Right ventricle myocardium superior (tissue), 1 donor: ENCODE measurements around the gene TVP23B. TPM values are rescaled to one million over a fixed set of nuclear protein-coding genes. Genes with fewer than 3 reads are reported as not detected.
"Not testable (repeated sequence)": the region's sequence is repeated elsewhere in the genome, so short reads cannot be mapped to it uniquely, and the experiment has no call there.

Experiments
- ATAC-seq: fragments of 200-7000 bp; cut with Tn5 transposase; one replicate; pipeline ENCODE4 v1.9.1; 2020; ENCODE audit warnings: mild to moderate bottlenecking; ENCODE audit not compliant: poor library complexity
- DNase-seq: peaks from one replicate; pipeline ENCODE4 v3.0.0-alpha.2; 2020
- intact Hi-C: fragments of 100-400 bp; cut with DNase I; formaldehyde crosslinking; loops from one replicate; pipeline ENCODE4 v1.11.2; 2022
- long read RNA-seq: library from polyadenylated mRNA; unstranded; transcript quantifications from one replicate; pipeline ENCODE4 v2.0.0, GENCODE V29; 2021
- total RNA-seq: library from RNA; stranded (reverse); fragmentation: NEBNext Ultra II Directional; extraction: Animal tissue kit (Norgen Biotek cat#: 25700); gene quantifications from one replicate; pipeline ENCODE4 v1.2.1, GENCODE V29; 2021
- donor health status: DM: no; HTN: yes; CAD: no; lungs with severe emphysema.

Gene TVP23B
- total RNA-seq = 23.6 TPM
- long read RNA-seq, transcript TVP23B-201 (7 exons, 2,064 nt) = major isoform, 44 of 50 reads
- long read RNA-seq, partial matches to known transcripts = 5 of 50 reads
- long read RNA-seq, other reads (novel, unspliced or antisense) = 0 of 50 reads

DNA sequence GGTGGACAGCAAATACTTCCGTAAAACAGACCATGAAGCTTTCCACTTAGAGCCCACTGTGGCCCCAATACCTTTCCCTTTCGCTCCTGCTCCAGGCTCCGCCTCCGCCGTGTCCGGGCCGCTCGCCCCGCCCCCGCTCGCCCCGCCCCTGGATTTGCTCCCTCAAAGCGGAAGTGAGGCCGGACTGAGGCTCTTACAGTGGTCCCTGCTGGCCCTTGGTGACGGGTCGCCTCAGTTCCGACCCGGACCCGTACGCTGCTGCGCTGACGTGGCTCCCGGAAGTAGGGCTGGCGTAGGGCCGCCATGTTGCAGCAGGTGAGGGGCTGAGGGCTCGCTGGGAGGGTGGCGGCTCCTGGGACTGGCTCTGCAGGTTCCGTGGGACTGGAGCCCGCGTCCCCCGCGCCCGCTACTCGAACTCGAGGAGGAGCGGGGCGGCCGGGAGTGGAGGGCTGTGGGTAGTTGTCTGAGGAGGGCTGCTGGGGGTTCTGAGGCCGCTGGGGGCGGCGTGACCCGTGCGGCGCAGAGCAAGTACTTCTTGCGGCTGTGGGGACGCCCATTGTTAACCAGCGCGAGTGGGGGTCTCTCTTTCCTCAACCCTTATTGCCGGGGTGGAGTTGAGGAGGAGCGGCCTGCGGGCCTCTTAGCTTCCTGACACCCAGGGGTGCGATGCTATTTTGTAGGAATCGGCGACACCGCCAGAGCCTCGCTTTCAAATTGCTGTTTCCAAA is at the start of gene TVP23B:
TSS of gene TVP23B (plus strand) at position 193 of the 728 bp plus-strand sequence. CDS start at position 304, 111 bp downstream.
- intact Hi-C loops = not testable (repeated sequence)
- ATAC-seq (peak; percentile 100), DNase-seq (peak; percentile 98)

DNA sequence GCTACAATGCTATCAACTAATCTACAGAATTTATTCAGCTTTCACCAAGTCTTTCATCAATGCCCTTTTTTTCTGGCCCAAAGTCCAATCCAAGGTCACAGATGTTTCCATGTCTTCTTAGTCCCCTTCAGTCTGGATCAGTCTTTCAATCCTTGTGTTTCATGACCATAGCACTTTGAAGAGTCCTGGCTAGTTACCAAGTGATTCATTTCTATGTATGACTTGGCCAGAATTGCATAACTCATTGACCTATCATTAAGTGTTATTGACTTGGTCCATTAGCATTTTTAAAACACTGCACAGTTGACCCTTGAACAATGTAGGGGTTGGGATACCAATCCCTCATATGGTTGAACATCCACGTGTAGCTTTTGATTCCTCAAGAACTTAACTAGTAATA is 48.5 kb upstream of the TVP23B start:
- intact Hi-C loops, DNase-seq, ATAC-seq: not testable (repeated sequence)

DNA sequence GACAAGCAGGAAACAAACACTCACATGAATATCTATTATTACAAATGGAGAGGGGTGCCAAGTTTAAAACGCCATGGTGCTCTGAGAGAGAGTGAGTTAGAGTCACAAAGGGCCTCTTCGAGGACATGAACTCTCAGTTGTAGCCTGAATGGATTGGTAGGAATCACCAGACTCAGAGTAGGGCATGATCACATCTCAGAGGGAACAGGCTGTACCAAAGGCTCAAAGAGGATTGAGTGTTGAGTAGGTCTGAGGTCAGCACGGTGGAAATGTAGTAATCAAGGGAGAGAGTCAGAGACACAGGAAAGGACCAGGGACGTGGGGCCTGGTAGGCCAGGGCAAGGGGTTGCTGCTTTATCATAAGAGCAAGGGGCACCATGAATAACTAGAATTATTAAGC is 47.6 kb upstream of the TVP23B start:
- intact Hi-C loops, DNase-seq: not testable (repeated sequence)
- peak; percentile 85 for ATAC-seq

DNA sequence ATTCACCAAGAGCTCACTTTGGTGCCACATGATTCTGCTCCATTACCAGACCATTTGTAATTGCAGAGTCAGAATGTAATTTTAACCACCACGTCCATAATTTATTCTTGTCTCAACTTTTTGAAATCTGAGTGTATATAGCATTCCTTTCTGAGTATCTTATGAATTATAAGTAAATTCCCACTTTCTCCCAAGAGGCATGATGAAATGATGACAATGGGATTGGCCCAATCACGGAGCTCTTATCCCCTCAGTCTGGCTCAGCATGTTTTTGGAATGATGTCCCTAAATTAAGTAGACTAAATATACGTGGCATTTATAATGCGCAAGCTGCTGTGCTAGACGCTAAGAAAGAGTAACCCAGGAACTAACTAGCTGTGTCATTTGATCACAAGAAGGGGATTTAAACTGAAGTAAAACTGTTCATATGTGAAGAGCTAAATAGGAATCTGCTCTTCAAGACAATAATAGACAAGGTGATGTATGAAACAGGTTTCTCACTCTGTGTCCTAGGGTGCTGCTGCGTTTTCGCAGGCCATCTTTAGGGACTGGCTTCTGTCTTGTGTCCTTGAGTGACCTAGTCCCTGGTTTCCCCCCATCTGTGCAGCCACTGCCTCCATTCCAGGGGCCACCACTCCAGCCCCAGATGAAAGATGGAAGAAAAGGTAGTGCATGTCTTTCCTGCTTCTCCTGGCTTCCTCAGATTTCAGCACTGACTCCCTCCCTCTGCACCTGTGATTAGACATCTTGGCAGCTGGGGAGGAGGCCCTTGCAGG is 41.2 kb upstream of the TVP23B start:
- ATAC-seq = not testable (repeated sequence)

DNA sequence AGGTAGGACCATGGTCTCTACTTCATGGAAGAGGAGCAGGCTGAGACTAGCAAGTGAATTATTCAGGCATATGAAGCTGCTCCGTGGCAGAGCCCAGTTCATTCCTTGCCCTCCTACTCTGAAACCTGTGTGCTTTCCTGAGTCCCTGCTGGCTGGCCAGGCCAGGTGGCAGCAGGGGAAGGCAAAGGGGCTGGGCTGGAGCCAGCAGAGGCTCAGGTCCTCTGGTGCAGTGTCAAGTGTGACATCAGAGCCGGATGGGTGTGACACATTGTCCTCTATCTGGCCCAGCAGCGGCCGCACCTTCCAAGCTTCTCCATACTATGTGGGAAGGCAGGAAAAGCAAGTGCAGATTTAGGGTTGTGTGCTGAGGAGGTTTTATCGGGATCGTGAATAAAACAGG is 39.8 kb upstream of the TVP23B start:
- ATAC-seq = peak; percentile 43
- DNase-seq, intact Hi-C loops: not testable (repeated sequence)

More for the DNA sequence above, 41.2 kb upstream of the TVP23B start:
- intact Hi-C loops, DNase-seq: not testable (repeated sequence)

DNA sequence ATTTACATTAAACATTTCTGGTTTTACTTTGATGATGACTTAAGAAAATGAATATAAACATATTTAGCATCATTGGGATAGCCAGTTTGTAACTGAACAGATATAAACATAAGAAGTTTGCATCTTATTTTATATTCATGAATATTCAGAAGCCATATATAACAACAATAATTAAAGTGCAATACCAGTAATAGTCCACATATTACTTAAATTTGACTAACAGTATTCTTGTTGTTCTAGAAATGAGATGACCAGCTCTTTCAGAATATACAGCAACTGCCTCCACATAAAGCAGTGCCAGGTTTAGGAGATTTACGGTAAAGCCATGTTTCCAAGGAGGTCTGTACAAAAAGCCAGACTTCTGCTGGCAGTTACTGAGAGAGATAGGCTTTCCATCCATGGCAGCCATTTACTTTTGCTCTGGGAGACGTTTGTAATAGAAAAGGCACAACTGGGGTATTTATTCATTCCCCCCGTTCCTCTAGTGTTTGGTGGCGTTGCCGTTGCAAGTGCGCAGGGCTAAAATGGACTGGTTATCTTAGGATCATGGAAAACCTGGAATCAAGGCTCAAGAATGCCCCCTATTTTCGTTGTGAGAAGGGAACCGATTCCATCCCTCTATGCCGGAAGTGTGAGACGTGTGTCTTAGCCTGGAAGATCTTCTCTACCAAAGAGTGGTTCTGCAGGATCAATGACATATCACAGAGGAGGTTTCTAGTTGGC is 37.1 kb upstream of the TVP23B start, which contains the start of gene FBXW10:
TSS of gene FBXW10 (plus strand) at position 356 of the 723 bp plus-strand sequence. CDS start at position 547, 191 bp downstream.
- peak; percentile 73 for ATAC-seq
- DNase-seq = not testable (repeated sequence)

DNA sequence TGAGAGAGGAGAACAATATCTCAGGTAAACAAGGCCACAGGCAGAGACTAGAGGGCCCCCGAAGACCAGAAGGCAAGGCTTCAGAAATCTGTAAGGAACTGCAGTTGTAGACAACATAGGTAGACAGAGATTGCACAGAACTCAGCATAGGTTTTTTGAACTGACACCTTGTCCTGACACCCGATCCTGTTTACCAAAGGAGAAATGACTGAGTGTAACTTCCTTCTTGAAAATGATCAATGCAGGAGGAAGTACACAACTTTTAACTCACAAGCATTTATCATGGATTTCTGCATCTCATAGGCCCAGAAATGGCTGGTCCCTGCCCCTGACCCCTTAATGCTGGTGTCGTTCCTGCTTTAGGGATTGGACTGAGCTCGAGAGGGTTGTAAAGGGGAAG is 36.3 kb upstream of the TVP23B start:
- intact Hi-C loops, ATAC-seq, DNase-seq: not testable (repeated sequence)

More for the DNA sequence above, 37.1 kb upstream of the TVP23B start, which contains the start of gene FBXW10:
- intact Hi-C loops = not testable (repeated sequence)

DNA sequence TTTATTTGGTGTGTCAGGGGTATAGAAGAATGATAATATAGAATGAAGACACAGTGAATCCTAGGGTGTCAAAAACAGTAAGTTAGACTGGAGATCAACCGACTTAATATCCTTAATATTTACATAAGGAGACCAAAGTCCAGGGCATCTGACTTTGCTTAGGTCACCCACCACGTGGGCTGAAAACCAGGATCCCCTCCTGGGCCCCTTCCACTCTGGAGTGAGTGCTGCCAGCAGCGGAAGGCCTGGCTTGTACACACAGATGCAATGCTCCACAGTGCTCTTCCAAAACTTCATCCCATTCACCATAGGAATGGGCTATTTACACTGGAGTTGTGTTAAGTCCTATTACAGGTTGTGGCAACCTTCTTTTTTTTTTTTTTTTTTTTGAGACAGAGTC is 34.4 kb upstream of the TVP23B start:
- ATAC-seq, intact Hi-C loops, DNase-seq: not testable (repeated sequence)

DNA sequence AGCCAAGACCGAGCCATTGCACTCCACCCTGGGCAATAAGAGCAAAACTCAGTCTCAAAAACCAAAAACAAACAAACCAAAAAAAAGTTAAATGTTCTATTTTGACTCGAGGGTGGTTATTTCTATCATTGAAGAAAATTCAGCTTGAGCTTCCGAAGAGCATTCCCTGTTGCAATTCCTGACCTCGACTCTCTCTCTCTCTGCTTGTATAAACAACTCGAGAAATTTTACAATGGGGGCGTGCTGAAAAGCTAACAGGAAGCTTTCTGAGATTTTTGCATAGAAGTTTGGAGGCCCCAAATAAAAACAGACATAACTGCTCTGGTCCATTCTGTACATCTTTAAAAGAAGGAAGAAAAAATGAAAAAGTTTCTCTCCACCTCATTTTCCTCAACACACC is 33.5 kb upstream of the TVP23B start:
- ATAC-seq, DNase-seq, intact Hi-C loops: not testable (repeated sequence)

DNA sequence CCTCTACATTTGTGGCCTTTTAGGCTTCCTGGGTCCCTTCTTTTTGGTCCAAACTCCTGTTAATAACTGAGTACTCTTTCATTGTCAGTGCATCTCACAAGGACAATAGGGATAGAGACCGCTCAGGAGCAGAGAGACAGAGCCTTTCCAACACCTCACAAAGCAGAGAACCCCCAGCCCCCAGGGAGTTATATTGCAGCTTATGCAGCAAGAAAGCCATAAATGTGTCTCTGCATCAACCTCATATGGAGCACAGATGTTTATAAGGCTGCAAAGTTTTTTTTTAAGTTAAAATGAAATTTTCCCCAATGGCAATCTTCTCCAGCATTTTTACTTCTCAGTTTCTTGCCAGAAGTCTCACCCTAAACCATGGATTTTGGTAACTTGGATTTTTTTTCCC is 30.7 kb upstream of the TVP23B start:
- DNase-seq, ATAC-seq, intact Hi-C loops: not testable (repeated sequence)

DNA sequence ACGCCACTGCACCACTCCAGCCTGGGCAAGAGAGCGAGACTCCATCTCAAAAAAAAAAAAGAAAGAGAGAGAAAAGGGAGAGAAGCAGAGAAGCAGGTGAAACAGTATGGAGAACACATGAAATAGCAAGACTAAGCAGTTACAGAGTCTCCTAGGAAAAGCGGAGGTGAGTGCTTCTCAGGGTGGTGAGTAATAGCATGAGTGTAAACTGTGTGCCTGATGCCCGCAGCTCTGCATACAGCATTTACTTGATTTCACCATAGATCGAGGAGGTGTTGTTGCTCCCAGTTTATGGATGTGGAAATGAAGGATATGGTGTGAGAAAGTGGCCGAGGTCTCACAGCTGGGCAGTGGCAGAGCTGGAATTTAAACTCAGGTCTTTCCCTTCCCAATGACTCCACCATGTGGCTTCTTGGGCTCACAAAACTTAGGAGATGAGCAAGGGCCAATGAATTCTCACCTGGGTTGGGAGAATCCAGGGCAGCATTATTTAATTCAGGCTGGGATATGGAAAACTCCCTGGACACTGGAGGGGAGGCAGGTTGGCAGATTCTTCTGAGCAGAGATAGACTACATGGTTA is 27.1 kb upstream of the TVP23B start:
- ATAC-seq, intact Hi-C loops: not testable (repeated sequence)

DNA sequence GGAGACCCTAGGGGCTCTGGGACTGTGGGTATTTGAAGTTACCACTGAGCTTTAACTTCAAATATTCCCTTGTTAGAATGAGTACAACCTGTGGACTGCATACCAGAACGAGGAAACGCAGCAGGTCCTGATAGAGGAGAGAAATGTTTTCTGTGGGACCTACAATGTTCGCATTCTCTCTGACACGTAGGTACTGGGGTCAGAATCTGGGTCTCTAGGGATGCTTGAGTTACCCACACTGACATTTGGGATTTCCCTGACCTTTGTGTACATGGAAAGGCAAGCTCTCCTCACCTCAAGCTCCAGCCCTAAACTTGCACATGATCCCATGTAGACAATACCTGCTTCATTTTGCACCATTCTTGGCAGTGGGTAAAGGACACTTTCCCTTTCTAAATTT is 25.0 kb upstream of the TVP23B start:
- DNase-seq, ATAC-seq, intact Hi-C loops: not testable (repeated sequence)

More for the DNA sequence above, 27.1 kb upstream of the TVP23B start:
- DNase-seq = not testable (repeated sequence)

DNA sequence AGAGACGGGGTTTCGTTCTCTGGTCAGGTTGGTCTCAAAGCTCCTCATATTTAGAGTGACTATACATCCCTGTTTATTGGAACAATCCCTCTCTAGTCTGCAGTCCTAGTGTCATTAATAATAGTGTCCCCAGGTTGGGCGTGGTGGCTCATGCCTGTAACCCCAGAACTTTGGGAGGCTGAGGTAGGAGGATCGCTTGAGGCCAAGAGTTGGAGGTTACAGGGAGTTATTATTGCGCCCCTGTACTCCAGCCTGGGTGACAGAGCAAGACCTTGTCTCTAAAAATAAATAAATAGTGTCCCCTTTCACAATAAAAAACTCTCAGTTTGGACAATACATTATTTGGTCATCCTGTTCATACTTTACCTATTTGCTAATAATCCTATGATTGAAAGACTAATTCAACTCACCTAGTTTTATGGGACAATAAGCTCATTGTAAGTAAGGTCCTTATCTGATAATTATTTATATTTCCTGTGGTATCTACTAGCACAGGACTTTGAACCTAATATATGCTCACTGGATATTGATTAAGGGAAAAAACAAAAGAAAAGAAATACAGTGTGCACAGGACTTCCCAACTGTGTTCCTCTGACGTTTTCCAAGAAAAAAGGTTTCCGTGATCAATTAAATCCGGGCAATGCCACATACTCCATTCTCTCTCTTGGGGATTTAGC is 23.5 kb upstream of the TVP23B start:
- intact Hi-C loops, DNase-seq, ATAC-seq: not testable (repeated sequence)

DNA sequence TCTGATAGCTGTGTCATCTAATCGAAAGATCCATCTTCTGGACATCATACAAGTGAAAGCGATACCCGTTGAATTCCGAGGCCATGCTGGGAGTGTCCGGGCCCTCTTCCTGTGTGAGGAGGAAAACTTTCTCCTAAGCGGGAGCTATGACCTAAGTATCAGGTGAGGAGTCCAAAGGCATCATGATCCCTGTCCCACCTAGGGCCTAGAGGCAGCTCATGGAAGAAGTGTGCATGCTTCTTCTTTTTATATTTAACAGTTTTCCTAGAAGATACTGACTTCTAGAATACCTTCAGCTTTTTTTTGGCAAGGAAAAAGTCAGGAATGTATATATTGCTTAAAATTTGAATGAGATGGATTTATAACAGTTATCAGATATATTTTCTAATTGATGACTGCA is 22.6 kb upstream of the TVP23B start:
- ATAC-seq, DNase-seq, intact Hi-C loops: not testable (repeated sequence)

DNA sequence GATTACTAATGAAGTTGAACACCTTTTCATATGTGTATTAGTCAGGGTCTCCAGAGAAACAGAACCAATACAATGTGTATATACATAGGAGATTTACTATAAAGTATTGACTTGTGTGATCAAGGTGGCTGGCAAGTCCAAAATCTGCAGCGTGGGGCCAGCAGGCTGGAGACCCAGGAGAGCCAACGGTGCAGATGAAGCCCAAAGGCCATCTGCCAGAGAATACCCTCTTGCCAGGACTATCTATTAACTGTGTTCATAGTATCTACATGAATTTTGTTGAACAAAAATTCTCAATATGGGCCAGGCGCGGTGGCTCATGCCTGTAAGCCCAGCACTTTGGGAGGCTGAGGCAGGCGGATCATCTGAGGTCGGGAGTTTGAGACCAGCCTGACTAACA is 20.8 kb upstream of the TVP23B start:
- intact Hi-C loops, DNase-seq, ATAC-seq: not testable (repeated sequence)

DNA sequence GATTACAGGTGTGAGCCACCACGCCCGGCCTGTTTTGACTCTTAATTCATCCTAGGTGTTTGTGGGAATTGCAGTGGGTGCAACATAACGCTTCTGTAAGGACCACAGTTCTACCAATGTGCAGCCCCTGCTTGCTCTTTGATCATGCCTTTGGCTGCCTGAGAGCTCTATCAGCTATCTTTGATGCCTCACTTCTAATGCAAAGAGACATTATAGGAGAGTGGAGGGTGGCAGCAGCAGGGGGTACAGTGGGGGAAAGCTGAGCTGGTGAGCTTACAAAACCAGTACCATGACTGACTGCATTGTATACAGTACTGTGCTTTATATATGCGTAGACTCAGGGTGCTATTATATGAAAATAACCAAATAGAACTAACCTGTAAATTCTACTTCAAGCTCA is 10.4 kb upstream of the TVP23B start:
- intact Hi-C loops, ATAC-seq, DNase-seq: not testable (repeated sequence)

DNA sequence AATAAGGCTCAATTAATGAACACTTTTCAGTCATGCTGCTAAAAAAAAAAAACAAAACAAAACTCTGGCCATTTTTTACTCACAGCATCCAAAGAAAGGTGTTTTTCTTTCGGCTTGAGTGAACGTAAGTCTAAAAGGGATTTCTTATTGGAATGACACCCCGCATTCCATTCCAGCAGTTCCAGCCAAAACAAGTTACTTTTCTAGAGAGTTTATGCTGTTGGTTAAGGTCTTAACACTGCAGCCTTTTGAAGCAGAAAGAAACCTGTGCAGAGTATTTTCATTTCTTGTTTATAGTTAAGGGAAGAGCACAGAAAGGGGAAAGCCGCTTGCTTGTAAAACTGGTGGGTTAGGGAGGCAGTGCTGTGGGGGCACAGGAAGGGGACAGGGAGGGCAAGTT is 9.9 kb upstream of the TVP23B start:
- DNase-seq, ATAC-seq, intact Hi-C loops: not testable (repeated sequence)
